Natural killer cell (primary cell): ENCODE data around the gene DST. TPM values are rescaled to one million over a fixed set of nuclear protein-coding genes. Genes with fewer than 3 reads are reported as not detected.

Source experiments
- ATAC-seq, 3 donors: fragments of 150-1000 bp in 2 of 3; fragments of 200-7000 bp in 1 of 3; cut with Tn5 transposase; 1 replicate in 1 of 3; 2 replicates in 2 of 3; pipeline ENCODE4 v1.10.0; 2021; ENCODE audit warnings: mild to moderate bottlenecking in 2 of 3, moderate library complexity in 2 of 3
- DNase-seq, 2 donors: peaks; one replicate each; pipeline versions ENCODE4 v3.0.0 to v3.0.0-alpha.2; 2013 to 2021; ENCODE audit warnings: mixed read lengths in 1 of 2
- H3K27ac ChIP-seq: one replicate; pipeline ENCODE4 v1.5.1; 2013; ENCODE audit warnings: mild to moderate bottlenecking, low read length
- H3K27me3 ChIP-seq: one replicate; pipeline ENCODE4 v1.6.1; 2013; ENCODE audit warnings: low read length; ENCODE audit not compliant: control insufficient read depth, insufficient read depth
- H3K36me3 ChIP-seq: one replicate; pipeline ENCODE4 v1.6.1; 2013; ENCODE audit warnings: low read length; ENCODE audit not compliant: control insufficient read depth, insufficient read depth
- H3K4me1 ChIP-seq: one replicate; pipeline ENCODE4 v1.6.1; 2013; ENCODE audit warnings: low read length; ENCODE audit not compliant: control insufficient read depth, insufficient read depth
- H3K4me3 ChIP-seq: one replicate; pipeline ENCODE4 v1.5.1; 2013; ENCODE audit warnings: low read length
- H3K9me3 ChIP-seq: one replicate; pipeline ENCODE4 v1.6.1; 2013; ENCODE audit warnings: low read length; ENCODE audit not compliant: control insufficient read depth, insufficient read depth
- H3K27ac Mint-ChIP-seq, 2 donors: one replicate each; pipeline ENCODE4 v1.8.0; 2022; ENCODE audit warnings: mild to moderate bottlenecking in 2 of 2, mixed read lengths in 2 of 2, moderate library complexity in 1 of 2
- H3K27me3 Mint-ChIP-seq, 2 donors: one replicate each; pipeline ENCODE4 v1.8.0; 2022; ENCODE audit warnings: low read depth in 2 of 2, mixed read lengths in 2 of 2
- H3K36me3 Mint-ChIP-seq: one replicate; pipeline ENCODE4 v1.8.0; 2022; ENCODE audit warnings: mixed read lengths
- H3K4me1 Mint-ChIP-seq, 2 donors: one replicate each; pipeline ENCODE4 v1.8.0; 2022; ENCODE audit warnings: mixed read lengths in 2 of 2
- H3K4me3 Mint-ChIP-seq: one replicate; pipeline ENCODE4 v1.8.0; 2022; ENCODE audit warnings: mild to moderate bottlenecking, moderate library complexity, mixed read lengths
- H3K9me3 Mint-ChIP-seq, 2 donors: one replicate each; pipeline ENCODE4 v1.8.0; 2022; ENCODE audit warnings: mixed read lengths in 2 of 2
- CTCF ChIP-seq: fragments of 200-600 bp; IDR thresholded peaks from one replicate; pipeline ENCODE4 v1.8.0; 2022; ENCODE audit warnings: antibody characterized with exemption
- WGBS: methylation state at CpG from one replicate; pipeline ENCODE4 v1.1.7; 2013; ENCODE audit warnings: missing lambda C conversion rate; ENCODE audit not compliant: insufficient coverage; 5-methylcytosine and 5-hydroxymethylcytosine counted together
- intact Hi-C: fragments of 100-400 bp; cut with micrococcal nuclease; formaldehyde crosslinking; loops from one replicate; pipeline ENCODE4 v1.14.2; 2022
- total RNA-seq, 4 donors: library from RNA; stranded (reverse); fragments of 120-200 nt in 1 of 4; gene quantifications; one replicate each; pipeline versions ENCODE4 v1.2.3 to v1.2.4, GENCODE V29; 2013 to 2022

Gene DST
- total RNA-seq, 3 donors from 2014 or later (not counting 1 experiment from before 2014, with no cell fraction given) = 5.6 to 14.7 (median 8.9) TPM

GRCh38 chr6:56531839-56532595 is 110.7 kb downstream of the DST start:
- Histone ChIP-seq H3K36me3 (no peaks in the 10 kb centered on the region), H3K4me3 (no peak overlapping the region), H3K27me3 (no peaks in the 10 kb centered on the region), H3K27ac (no peak overlapping the region), H3K9me3 (no peaks in the 10 kb centered on the region), H3K4me1 (no peaks in the 10 kb centered on the region)
- 100% methylated on average over 3 of the region's 5 CpGs for WGBS
- DNase-seq = no peak
- no peaks in the 10 kb centered on the region for H3K4me1 Mint-ChIP-seq
- no peaks in the 10 kb centered on the region for H3K27me3 Mint-ChIP-seq
- TF ChIP-seq CTCF = no peak
- no peak overlapping the region for H3K4me3 Mint-ChIP-seq
- intact Hi-C loops = no loop called here
- H3K27ac Mint-ChIP-seq = no peak overlapping the region
- no peak for ATAC-seq
- no peaks in the 10 kb centered on the region for H3K36me3 Mint-ChIP-seq
- no peaks in the 10 kb centered on the region for H3K9me3 Mint-ChIP-seq

GRCh38 chr6:56529594-56530191 is 113.0 kb downstream of the DST start:
- Histone ChIP-seq H3K36me3 (no peaks in the 10 kb centered on the region), H3K27me3 (no peaks in the 10 kb centered on the region), H3K4me1 (no peaks in the 10 kb centered on the region), H3K9me3 (no peaks in the 10 kb centered on the region), H3K4me3 (no peak overlapping the region), H3K27ac (no peak overlapping the region)
- intact Hi-C loops = no loop called here
- no peak for ATAC-seq
- DNase-seq = no peak
- Mint-ChIP-seq H3K9me3 (no peaks in the 10 kb centered on the region), H3K27me3 (no peaks in the 10 kb centered on the region), H3K4me3 (no peak overlapping the region), H3K27ac (no peak overlapping the region), H3K4me1 (no peaks in the 10 kb centered on the region), H3K36me3 (no peaks in the 10 kb centered on the region)
- 88% methylated on average over 4 of the region's 4 CpGs for WGBS
- TF ChIP-seq CTCF = no peak

DNA sequence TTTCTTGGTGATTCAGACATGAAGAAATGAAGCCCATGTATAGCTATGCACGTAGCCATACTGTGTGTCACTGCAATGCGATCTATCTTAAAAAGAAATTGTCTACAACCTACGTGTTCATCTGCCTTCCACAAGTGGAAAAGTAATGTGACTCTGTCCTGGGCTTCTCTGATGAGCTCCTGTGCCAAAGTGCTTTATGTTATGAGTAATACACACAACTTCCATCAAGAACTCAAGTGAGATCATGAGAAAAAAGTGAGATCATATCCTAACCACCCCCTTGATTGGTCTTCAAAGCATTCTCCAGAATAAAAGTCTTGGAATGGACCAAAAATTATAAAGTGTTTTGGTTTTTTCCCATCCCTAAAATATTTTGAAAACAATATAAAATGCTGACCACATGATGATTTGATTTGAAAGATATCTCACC is 114.3 kb downstream of the DST start:
- ATAC-seq = no peak
- Histone ChIP-seq H3K27ac (no peak overlapping the region), H3K27me3 (no peaks in the 10 kb centered on the region), H3K36me3 (no peaks in the 10 kb centered on the region), H3K4me3 (no peak overlapping the region), H3K9me3 (no peaks in the 10 kb centered on the region), H3K4me1 (no peaks in the 10 kb centered on the region)
- no peak for DNase-seq
- WGBS = 100% methylated on average over 3 of the region's 3 CpGs
- Mint-ChIP-seq H3K27me3 (no peaks in the 10 kb centered on the region), H3K27ac (no peak overlapping the region), H3K36me3 (no peaks in the 10 kb centered on the region), H3K4me3 (no peak overlapping the region), H3K9me3 (no peaks in the 10 kb centered on the region), H3K4me1 (no peaks in the 10 kb centered on the region)
- intact Hi-C loops = no loop called here
- no peak for TF ChIP-seq CTCF
